ENCODE results near the gene PYGL. TPM values are rescaled to one million over a fixed set of nuclear protein-coding genes. Genes with fewer than 3 reads are reported as not detected.

PYGL gene
- total and polyA plus RNA-seq, 12 donors: 2.9 to 18.6 (median 5.4) TPM

GRCh38 chr14:50917449-50917848 lies 26.8 kb downstream of the PYGL start:
- ATAC-seq: no peak
- Histone ChIP-seq H3K4me3 (no peak overlapping the region), H3K27me3 (no peaks in the 10 kb centered on the region), H3K9me3 (no peaks in the 10 kb centered on the region), H3K27ac (no peak overlapping the region), H3K36me3 (peaks cover 0 to 100% (median under 1%) of the 10 kb centered on the region in 9 donors), H3K4me1 (peaks cover 0 to 14% (median 0%) of the 10 kb centered on the region in 9 donors)
- no peak for TF ChIP-seq CTCF (IDR thresholded peaks at IDR 0.05)
- intact Hi-C loops (cut with DNase I): no loop called here
- WGBS, 2 donors: 88 to 93% methylated on average over 6 of the region's 6 CpGs
- DNase-seq: no peak

- Histone ChIP-seq H3K27ac (no peak overlapping the region), H3K36me3 (peaks cover 0 to 100% (median 11%) of the 10 kb centered on the region in 9 donors), H3K4me3 (no peak overlapping the region), H3K27me3 (no peaks in the 10 kb centered on the region), H3K9me3 (no peaks in the 10 kb centered on the region), H3K4me1 (no peaks in the 10 kb centered on the region)
- WGBS, 2 donors: 83 to 87% methylated on average over 5 of the region's 5 CpGs
- intact Hi-C loops (cut with DNase I): no loop called here
- ATAC-seq: no peak
- no peak for DNase-seq
- no peak for TF ChIP-seq CTCF (IDR thresholded peaks at IDR 0.05)
Observed at GRCh38 chr14:50910495-50911420, 33.5 kb downstream of the PYGL start.

- DNase-seq: no peak
- Histone ChIP-seq H3K27ac (no peak overlapping the region), H3K9me3 (peaks cover 0 to 9% (median 0%) of the 10 kb centered on the region in 11 donors), H3K36me3 (peaks cover 0 to 94% (median 24%) of the 10 kb centered on the region in 9 donors), H3K4me1 (no peaks in the 10 kb centered on the region), H3K27me3 (no peaks in the 10 kb centered on the region), H3K4me3 (no peak overlapping the region)
- WGBS, 2 donors: 84 to 88% methylated on average over 5 of the region's 5 CpGs
- ATAC-seq: no peak
- TF ChIP-seq CTCF (IDR thresholded peaks at IDR 0.05): no peak
- intact Hi-C loops (cut with DNase I): no loop called here
Observed at GRCh38 chr14:50906326-50907065, 37.8 kb downstream of the PYGL start.

GRCh38 chr14:50904719-50905118 lies 39.6 kb downstream of the PYGL start:
- H3K4me1 ChIP-seq: no peaks in the 10 kb centered on the region
- no peak overlapping the region for H3K4me3 ChIP-seq
- DNase-seq: no peak
- H3K27me3 ChIP-seq: no peaks in the 10 kb centered on the region
- intact Hi-C loops (cut with DNase I): no loop called here
- TF ChIP-seq CTCF (IDR thresholded peaks at IDR 0.05): no peak
- ATAC-seq: no peak
- H3K9me3 ChIP-seq: peaks cover 0 to 9% (median 0%) of the 10 kb centered on the region in 11 donors
- H3K27ac ChIP-seq: no peak overlapping the region
- H3K36me3 ChIP-seq: peaks cover 0 to 83% (median 24%) of the 10 kb centered on the region in 9 donors

All from heart right ventricle (tissue), 16 donors.